Measurements from ENCODE around the gene SYAP1.
"Not testable (repeated sequence)": the region's sequence is repeated elsewhere in the genome, so short reads cannot be mapped to it uniquely, and the experiment has no call there.

Gene SYAP1

GRCh38 chrX:16745102-16745501 is 25.7 kb downstream of the SYAP1 start:
- peaks cover 4% of the 10 kb centered on the region for H3K36me3 Mint-ChIP-seq
- H3K4me1 Mint-ChIP-seq (ENCODE audit: low read depth): no peaks in the 10 kb centered on the region
- no peak overlapping the region for H3K4me3 Mint-ChIP-seq
- H3K9me3 Mint-ChIP-seq (ENCODE audit: low read depth): no peaks in the 10 kb centered on the region
- H3K27me3 Mint-ChIP-seq: no peaks in the 10 kb centered on the region
- no peak overlapping the region for H3K27ac Mint-ChIP-seq

GRCh38 chrX:16745659-16746058 is 26.2 kb downstream of the SYAP1 start:
- H3K27me3 Mint-ChIP-seq: no peaks in the 10 kb centered on the region
- peaks cover 6% of the 10 kb centered on the region for H3K36me3 Mint-ChIP-seq
- H3K4me3 Mint-ChIP-seq: no peak overlapping the region
- H3K27ac Mint-ChIP-seq: no peak overlapping the region
- no peaks in the 10 kb centered on the region for H3K4me1 Mint-ChIP-seq (ENCODE audit: low read depth)
- H3K9me3 Mint-ChIP-seq (ENCODE audit: low read depth): no peaks in the 10 kb centered on the region

GRCh38 chrX:16748425-16748824 is 29.0 kb downstream of the SYAP1 start:
- H3K36me3 Mint-ChIP-seq: peaks cover 6% of the 10 kb centered on the region
- no peaks in the 10 kb centered on the region for H3K9me3 Mint-ChIP-seq (ENCODE audit: low read depth)
- H3K27me3 Mint-ChIP-seq: no peaks in the 10 kb centered on the region
- H3K4me3 Mint-ChIP-seq: no peak overlapping the region
- no peaks in the 10 kb centered on the region for H3K4me1 Mint-ChIP-seq (ENCODE audit: low read depth)
- H3K27ac Mint-ChIP-seq: no peak overlapping the region

GRCh38 chrX:16750136-16750535 is 30.7 kb downstream of the SYAP1 start:
- no peak overlapping the region for H3K4me3 Mint-ChIP-seq
- H3K9me3 Mint-ChIP-seq (ENCODE audit: low read depth): no peaks in the 10 kb centered on the region
- H3K27me3 Mint-ChIP-seq: no peaks in the 10 kb centered on the region
- no peaks in the 10 kb centered on the region for H3K4me1 Mint-ChIP-seq (ENCODE audit: low read depth)
- H3K27ac Mint-ChIP-seq: no peak overlapping the region
- H3K36me3 Mint-ChIP-seq: peaks cover 3% of the 10 kb centered on the region

- no peak overlapping the region for H3K4me3 Mint-ChIP-seq
- no peaks in the 10 kb centered on the region for H3K27me3 Mint-ChIP-seq
- no peak overlapping the region for H3K27ac Mint-ChIP-seq
- peaks cover 5% of the 10 kb centered on the region for H3K36me3 Mint-ChIP-seq
- no peaks in the 10 kb centered on the region for H3K4me1 Mint-ChIP-seq (ENCODE audit: low read depth)
- no peaks in the 10 kb centered on the region for H3K9me3 Mint-ChIP-seq (ENCODE audit: low read depth)
Measured at GRCh38 chrX:16754019-16754418, 34.6 kb downstream of the SYAP1 start.

- H3K27me3 Mint-ChIP-seq: no peaks in the 10 kb centered on the region
- H3K4me1 Mint-ChIP-seq (ENCODE audit: low read depth): no peaks in the 10 kb centered on the region
- no peak overlapping the region for H3K4me3 Mint-ChIP-seq
- no peaks in the 10 kb centered on the region for H3K9me3 Mint-ChIP-seq (ENCODE audit: low read depth)
- H3K27ac Mint-ChIP-seq: no peak overlapping the region
- H3K36me3 Mint-ChIP-seq: peaks cover 3% of the 10 kb centered on the region
Measured at GRCh38 chrX:16756724-16757123, 37.3 kb downstream of the SYAP1 start.

GRCh38 chrX:16761500-16761899 is 42.1 kb downstream of the SYAP1 start:
- not testable (repeated sequence) for H3K27ac Mint-ChIP-seq; H3K4me3 Mint-ChIP-seq; H3K36me3 Mint-ChIP-seq; H3K4me1 Mint-ChIP-seq (ENCODE audit: low read depth); H3K9me3 Mint-ChIP-seq (ENCODE audit: low read depth); H3K27me3 Mint-ChIP-seq

- Mint-ChIP-seq H3K4me1 (ENCODE audit: low read depth) (no peaks in the 10 kb centered on the region), H3K9me3 (ENCODE audit: low read depth) (no peaks in the 10 kb centered on the region), H3K27ac (no peak overlapping the region), H3K27me3 (no peaks in the 10 kb centered on the region), H3K36me3 (no peaks in the 10 kb centered on the region), H3K4me3 (no peak overlapping the region)
Measured at GRCh38 chrX:16762579-16762978, 43.2 kb downstream of the SYAP1 start.

GRCh38 chrX:16765594-16765993 is 46.2 kb downstream of the SYAP1 start:
- no peaks in the 10 kb centered on the region for H3K27me3 Mint-ChIP-seq
- H3K27ac Mint-ChIP-seq: no peak overlapping the region
- no peaks in the 10 kb centered on the region for H3K36me3 Mint-ChIP-seq
- H3K4me1 Mint-ChIP-seq (ENCODE audit: low read depth): no peaks in the 10 kb centered on the region
- no peaks in the 10 kb centered on the region for H3K9me3 Mint-ChIP-seq (ENCODE audit: low read depth)
- no peak overlapping the region for H3K4me3 Mint-ChIP-seq

GRCh38 chrX:16770970-16771482 is 51.6 kb downstream of the SYAP1 start:
- no peaks in the 10 kb centered on the region for H3K4me1 Mint-ChIP-seq (ENCODE audit: low read depth)
- H3K27me3 Mint-ChIP-seq: no peaks in the 10 kb centered on the region
- no peak overlapping the region for H3K4me3 Mint-ChIP-seq
- no peaks in the 10 kb centered on the region for H3K9me3 Mint-ChIP-seq (ENCODE audit: low read depth)
- no peaks in the 10 kb centered on the region for H3K36me3 Mint-ChIP-seq
- H3K27ac Mint-ChIP-seq: no peak overlapping the region

GRCh38 chrX:16771483-16772398 is 52.3 kb downstream of the SYAP1 start:
- Mint-ChIP-seq H3K4me1 (ENCODE audit: low read depth) (no peaks in the 10 kb centered on the region), H3K9me3 (ENCODE audit: low read depth) (no peaks in the 10 kb centered on the region), H3K27ac (no peak overlapping the region), H3K36me3 (no peaks in the 10 kb centered on the region), H3K27me3 (no peaks in the 10 kb centered on the region), H3K4me3 (no peak overlapping the region)

GRCh38 chrX:16772460-16772859 is 53.0 kb downstream of the SYAP1 start:
- no peaks in the 10 kb centered on the region for H3K36me3 Mint-ChIP-seq

GRCh38 chrX:16774746-16775145 is 55.3 kb downstream of the SYAP1 start:
- no peaks in the 10 kb centered on the region for H3K36me3 Mint-ChIP-seq
- no peak overlapping the region for H3K4me3 Mint-ChIP-seq
- no peaks in the 10 kb centered on the region for H3K9me3 Mint-ChIP-seq (ENCODE audit: low read depth)
- H3K27ac Mint-ChIP-seq: no peak overlapping the region
- no peaks in the 10 kb centered on the region for H3K4me1 Mint-ChIP-seq (ENCODE audit: low read depth)
- H3K27me3 Mint-ChIP-seq: no peaks in the 10 kb centered on the region

More at GRCh38 chrX:16772460-16772859, 53.0 kb downstream of the SYAP1 start:
- Mint-ChIP-seq H3K4me3 (no peak overlapping the region), H3K27ac (no peak overlapping the region), H3K9me3 (ENCODE audit: low read depth) (no peaks in the 10 kb centered on the region), H3K4me1 (ENCODE audit: low read depth) (no peaks in the 10 kb centered on the region), H3K27me3 (no peaks in the 10 kb centered on the region)

GRCh38 chrX:16778545-16778944 is 59.1 kb downstream of the SYAP1 start:
- no peak overlapping the region for H3K27ac Mint-ChIP-seq
- no peaks in the 10 kb centered on the region for H3K27me3 Mint-ChIP-seq
- no peaks in the 10 kb centered on the region for H3K4me1 Mint-ChIP-seq (ENCODE audit: low read depth)
- H3K36me3 Mint-ChIP-seq: no peaks in the 10 kb centered on the region
- H3K9me3 Mint-ChIP-seq (ENCODE audit: low read depth): no peaks in the 10 kb centered on the region
- no peak overlapping the region for H3K4me3 Mint-ChIP-seq

GRCh38 chrX:16778993-16779392 is 59.6 kb downstream of the SYAP1 start:
- no peaks in the 10 kb centered on the region for H3K9me3 Mint-ChIP-seq (ENCODE audit: low read depth)

GRCh38 chrX:16779815-16780214 is 60.4 kb downstream of the SYAP1 start:
- not testable (repeated sequence) for H3K36me3 Mint-ChIP-seq; H3K4me3 Mint-ChIP-seq; H3K9me3 Mint-ChIP-seq (ENCODE audit: low read depth); H3K27ac Mint-ChIP-seq; H3K27me3 Mint-ChIP-seq; H3K4me1 Mint-ChIP-seq (ENCODE audit: low read depth)

More at GRCh38 chrX:16778993-16779392, 59.6 kb downstream of the SYAP1 start:
- no peak overlapping the region for H3K4me3 Mint-ChIP-seq
- no peaks in the 10 kb centered on the region for H3K27me3 Mint-ChIP-seq
- no peaks in the 10 kb centered on the region for H3K36me3 Mint-ChIP-seq
- no peaks in the 10 kb centered on the region for H3K4me1 Mint-ChIP-seq (ENCODE audit: low read depth)
- H3K27ac Mint-ChIP-seq: no peak overlapping the region

Measured in activated naive CD8-positive, alpha-beta T cell (primary cell).